Stimulated activated CD4-positive, alpha-beta T cell treated with anti-CD3 and anti-CD28 coated beads, TNF-alpha, amount 100 ng/mL, for 1 hour (primary cell): Measurements from ENCODE around the gene SMAD5.

ENCODE experiments used
- DNase-seq, 3 donors: peaks; one replicate each; pipeline ENCODE4 v3.0.0-alpha.2; 2020; ENCODE audit warnings: low read depth in 3 of 3, low spot score in 1 of 3

The SMAD5 gene

GRCh38 chr5:136114414-136115125 is 18.1 kb upstream of the SMAD5 start:
- no peak for DNase-seq

GRCh38 chr5:136115183-136115865 is 17.3 kb upstream of the SMAD5 start:
- DNase-seq = no peak

- no peak for DNase-seq
These were observed 12.1 kb upstream of the SMAD5 start for GRCh38 chr5:136120529-136120928.

GRCh38 chr5:136123236-136123768 is 9.3 kb upstream of the SMAD5 start:
- DNase-seq = no peak

- DNase-seq = no peak
These were observed 5.1 kb upstream of the SMAD5 start for GRCh38 chr5:136127560-136127959.

GRCh38 chr5:136128481-136128880 is 4.2 kb upstream of the SMAD5 start:
- DNase-seq = no peak

- no peak for DNase-seq
These were observed 3.2 kb upstream of the SMAD5 start for GRCh38 chr5:136129445-136129844.

- DNase-seq = no peak
These were observed 2.1 kb upstream of the SMAD5 start for GRCh38 chr5:136130581-136130980.

- DNase-seq = no peak
These were observed 558 bp upstream of the SMAD5 start for GRCh38 chr5:136132087-136132486.

- DNase-seq = no peak
These were observed 727 bp downstream of the SMAD5 start for GRCh38 chr5:136133222-136133921.

- DNase-seq = no peak
These were observed 1.3 kb downstream of the SMAD5 start for GRCh38 chr5:136133922-136134379.

GRCh38 chr5:136134653-136135052 is 2.0 kb downstream of the SMAD5 start:
- DNase-seq = no peak

- DNase-seq = no peak
These were observed 2.9 kb downstream of the SMAD5 start for GRCh38 chr5:136135536-136135935.

- DNase-seq = no peak
These were observed 5.0 kb downstream of the SMAD5 start for GRCh38 chr5:136137497-136138220.

- DNase-seq = no peak
These were observed 8.9 kb downstream of the SMAD5 start for GRCh38 chr5:136141561-136141960.

- no peak for DNase-seq
These were observed 10.7 kb downstream of the SMAD5 start for GRCh38 chr5:136143312-136143711.

- no peak for DNase-seq
These were observed 11.1 kb downstream of the SMAD5 start for GRCh38 chr5:136143763-136144162.

GRCh38 chr5:136145030-136145429 is 12.4 kb downstream of the SMAD5 start:
- DNase-seq = no peak

GRCh38 chr5:136146201-136146600 is 13.6 kb downstream of the SMAD5 start:
- no peak for DNase-seq

- no peak for DNase-seq
These were observed 15.0 kb downstream of the SMAD5 start for GRCh38 chr5:136147632-136148031.

GRCh38 chr5:136149891-136150290 is 17.2 kb downstream of the SMAD5 start:
- no peak for DNase-seq
